GM06990 (cell line): ENCODE measurements around the gene PTPRO.

Source experiments
- DNase-seq: peaks from one replicate; pipeline ENCODE4 v3.0.0-alpha.2; 2011; ENCODE audit not compliant: insufficient read length; ENCODE audit errors: extremely low read depth
- H3K27me3 ChIP-seq: replicated peaks from 2 replicates; pipeline ENCODE4 v1.6.0; 2011; ENCODE audit warnings: low read length; ENCODE audit not compliant: control insufficient read depth, insufficient read depth
- H3K36me3 ChIP-seq: 2 replicates; pipeline ENCODE4 v1.5.1; 2011; ENCODE audit warnings: low read length; ENCODE audit not compliant: control insufficient read depth, insufficient read depth
- H3K4me3 ChIP-seq: replicated peaks from 2 replicates; pipeline ENCODE4 v1.5.1; 2011; ENCODE audit warnings: low read depth, mild to moderate bottlenecking, control low read depth, low read length
- CTCF ChIP-seq: IDR thresholded peaks from 2 replicates; pipeline ENCODE4 v1.5.1; 2011; ENCODE audit warnings: low read length, control low read depth, mild to moderate bottlenecking, inconsistent platforms; ENCODE audit not compliant: insufficient read depth, poor library complexity, severe bottlenecking

PTPRO gene

GRCh38 chr12:15520083-15520482 is 197.8 kb downstream of the PTPRO start:
- Histone ChIP-seq H3K4me3 (no peak overlapping the region), H3K27me3 (no peaks in the 10 kb centered on the region; the same call in 1 of the 2 replicates), H3K36me3 (no peaks in the 10 kb centered on the region)
- no peak for DNase-seq
- no peak for TF ChIP-seq CTCF

- DNase-seq = no peak
- H3K36me3 ChIP-seq = no peaks in the 10 kb centered on the region
- H3K4me3 ChIP-seq = no peak overlapping the region
- TF ChIP-seq CTCF = no peak
- H3K27me3 ChIP-seq = no peaks in the 10 kb centered on the region; the same call in 1 of the 2 replicates
These were observed 198.5 kb downstream of the PTPRO start for GRCh38 chr12:15520844-15521243.

- TF ChIP-seq CTCF = peak; percentile 33
- H3K36me3 ChIP-seq = no peaks in the 10 kb centered on the region
- no peak overlapping the region for H3K4me3 ChIP-seq
- H3K27me3 ChIP-seq = no peaks in the 10 kb centered on the region; the same call in 1 of the 2 replicates
- no peak for DNase-seq
These were observed 200.4 kb downstream of the PTPRO start for GRCh38 chr12:15522574-15523187.

- Histone ChIP-seq H3K36me3 (no peaks in the 10 kb centered on the region), H3K4me3 (no peak overlapping the region), H3K27me3 (no peaks in the 10 kb centered on the region)
- no peak for DNase-seq
- TF ChIP-seq CTCF = no peak
These were observed 203.1 kb downstream of the PTPRO start for GRCh38 chr12:15525441-15525840.

GRCh38 chr12:15526033-15526432 is 203.7 kb downstream of the PTPRO start:
- DNase-seq = peak; percentile 41
- TF ChIP-seq CTCF = peak; percentile 15
- no peaks in the 10 kb centered on the region for H3K27me3 ChIP-seq
- H3K36me3 ChIP-seq = no peaks in the 10 kb centered on the region
- H3K4me3 ChIP-seq = no peak overlapping the region
